Adrenal gland (tissue), 5 donors: Measurements from ENCODE around the gene CDK6.

ENCODE experiments used
- CTCF ChIP-seq, 6 experiments: fragments of 450-650 bp in 4 of 6; fragments of 200-600 bp in 2 of 6; sonication (generic) in 1 of 6; IDR thresholded peaks; 1 replicate in 5 of 6; 2 replicates in 1 of 6; pipeline versions ENCODE4 v1.5.1 to v1.8.0; 2016 to 2021; ENCODE audit warnings: antibody characterized with exemption in 6 of 6, mild to moderate bottlenecking in 2 of 6, moderate library complexity in 1 of 6
- POLR2A ChIP-seq, 2 donors: fragments of 450-650 bp; IDR thresholded peaks; one replicate each; pipeline ENCODE4 v1.6.1; 2017; ENCODE audit warnings: antibody characterized with exemption in 2 of 2, mild to moderate bottlenecking in 2 of 2, moderate library complexity in 1 of 2
- donor health status: DM: no; HTN: no; CAD: no.

GRCh38 chr7:92849322-92849721, 12.9 kb upstream of the CDK6 start:
- TF ChIP-seq CTCF (IDR thresholded peaks at IDR 0.05) (no peak), POLR2A (IDR thresholded peaks at IDR 0.05) (no peak)
